ENCODE results near the gene KRTAP2-1.
"Not testable (repeated sequence)": the region's sequence is repeated elsewhere in the genome, so short reads cannot be mapped to it uniquely, and the experiment has no call there.

Gene KRTAP2-1

GRCh38 chr17:41018541-41018940 lies 28.6 kb downstream of the KRTAP2-1 start:
- DNase-seq (ENCODE audit: low read depth, low spot score) = no peak
- H3K4me3 ChIP-seq (ENCODE audit: low read length) = no peak overlapping the region

- no peak overlapping the region for H3K4me3 ChIP-seq (ENCODE audit: low read length)
- no peak for DNase-seq (ENCODE audit: low read depth, low spot score)
These were observed 30.4 kb downstream of the KRTAP2-1 start for GRCh38 chr17:41016578-41017215.

GRCh38 chr17:41015454-41015853 lies 31.7 kb downstream of the KRTAP2-1 start:
- no peak overlapping the region for H3K4me3 ChIP-seq (ENCODE audit: low read length)
- DNase-seq (ENCODE audit: low read depth, low spot score) = no peak

- no peak for DNase-seq (ENCODE audit: low read depth, low spot score)
- H3K4me3 ChIP-seq (ENCODE audit: low read length) = no peak overlapping the region
These were observed 33.5 kb downstream of the KRTAP2-1 start for GRCh38 chr17:41013606-41014005.

GRCh38 chr17:41013181-41013580 lies 33.9 kb downstream of the KRTAP2-1 start:
- H3K4me3 ChIP-seq (ENCODE audit: low read length) = no peak overlapping the region
- DNase-seq (ENCODE audit: low read depth, low spot score) = no peak

GRCh38 chr17:41012326-41013120 lies 34.6 kb downstream of the KRTAP2-1 start:
- no peak for DNase-seq (ENCODE audit: low read depth, low spot score)
- no peak overlapping the region for H3K4me3 ChIP-seq (ENCODE audit: low read length)

GRCh38 chr17:41010441-41010840 lies 36.7 kb downstream of the KRTAP2-1 start:
- DNase-seq (ENCODE audit: low read depth, low spot score) = no peak
- H3K4me3 ChIP-seq (ENCODE audit: low read length) = no peak overlapping the region

GRCh38 chr17:41009936-41010335 lies 37.2 kb downstream of the KRTAP2-1 start:
- no peak overlapping the region for H3K4me3 ChIP-seq (ENCODE audit: low read length)
- no peak for DNase-seq (ENCODE audit: low read depth, low spot score)

- H3K4me3 ChIP-seq (ENCODE audit: low read length) = no peak overlapping the region
- DNase-seq (ENCODE audit: low read depth, low spot score) = no peak
These were observed 37.8 kb downstream of the KRTAP2-1 start for GRCh38 chr17:41009301-41009760.

GRCh38 chr17:41008811-41009210 lies 38.3 kb downstream of the KRTAP2-1 start, which contains the start of gene KRTAP3-1:
Gene KRTAP3-1 (minus strand): TSS chr17:41009128. CDS start chr17:41009074, 54 bp downstream.
- no peak within 1 kb of the TSS for H3K4me3 ChIP-seq (ENCODE audit: low read length)
- DNase-seq (ENCODE audit: low read depth, low spot score) = no peak

GRCh38 chr17:41004397-41004796 lies 42.7 kb downstream of the KRTAP2-1 start:
- no peak overlapping the region for H3K4me3 ChIP-seq (ENCODE audit: low read length)
- DNase-seq (ENCODE audit: low read depth, low spot score) = no peak

GRCh38 chr17:41003926-41004325 lies 43.2 kb downstream of the KRTAP2-1 start:
- DNase-seq (ENCODE audit: low read depth, low spot score) = no peak
- H3K4me3 ChIP-seq (ENCODE audit: low read length) = no peak overlapping the region

GRCh38 chr17:41002814-41003213 lies 44.3 kb downstream of the KRTAP2-1 start:
- DNase-seq (ENCODE audit: low read depth, low spot score) = no peak
- no peak overlapping the region for H3K4me3 ChIP-seq (ENCODE audit: low read length)

- no peak for DNase-seq (ENCODE audit: low read depth, low spot score)
- no peak overlapping the region for H3K4me3 ChIP-seq (ENCODE audit: low read length)
These were observed 45.3 kb downstream of the KRTAP2-1 start for GRCh38 chr17:41001795-41002194.

GRCh38 chr17:40999563-40999962 lies 47.6 kb downstream of the KRTAP2-1 start, which contains the start of gene KRTAP3-2:
Gene KRTAP3-2 (minus strand): TSS chr17:40999906. CDS start chr17:40999853, 53 bp downstream.
- H3K4me3 ChIP-seq (ENCODE audit: low read length); DNase-seq (ENCODE audit: low read depth, low spot score): not testable (repeated sequence)

GRCh38 chr17:40997361-40997760 lies 49.8 kb downstream of the KRTAP2-1 start:
- DNase-seq (ENCODE audit: low read depth, low spot score) = no peak
- H3K4me3 ChIP-seq (ENCODE audit: low read length) = no peak overlapping the region

GRCh38 chr17:40996829-40997228 lies 50.3 kb downstream of the KRTAP2-1 start:
- no peak for DNase-seq (ENCODE audit: low read depth, low spot score)
- no peak overlapping the region for H3K4me3 ChIP-seq (ENCODE audit: low read length)
